Measurements from ENCODE around the gene CD151.

Gene CD151

DNA sequence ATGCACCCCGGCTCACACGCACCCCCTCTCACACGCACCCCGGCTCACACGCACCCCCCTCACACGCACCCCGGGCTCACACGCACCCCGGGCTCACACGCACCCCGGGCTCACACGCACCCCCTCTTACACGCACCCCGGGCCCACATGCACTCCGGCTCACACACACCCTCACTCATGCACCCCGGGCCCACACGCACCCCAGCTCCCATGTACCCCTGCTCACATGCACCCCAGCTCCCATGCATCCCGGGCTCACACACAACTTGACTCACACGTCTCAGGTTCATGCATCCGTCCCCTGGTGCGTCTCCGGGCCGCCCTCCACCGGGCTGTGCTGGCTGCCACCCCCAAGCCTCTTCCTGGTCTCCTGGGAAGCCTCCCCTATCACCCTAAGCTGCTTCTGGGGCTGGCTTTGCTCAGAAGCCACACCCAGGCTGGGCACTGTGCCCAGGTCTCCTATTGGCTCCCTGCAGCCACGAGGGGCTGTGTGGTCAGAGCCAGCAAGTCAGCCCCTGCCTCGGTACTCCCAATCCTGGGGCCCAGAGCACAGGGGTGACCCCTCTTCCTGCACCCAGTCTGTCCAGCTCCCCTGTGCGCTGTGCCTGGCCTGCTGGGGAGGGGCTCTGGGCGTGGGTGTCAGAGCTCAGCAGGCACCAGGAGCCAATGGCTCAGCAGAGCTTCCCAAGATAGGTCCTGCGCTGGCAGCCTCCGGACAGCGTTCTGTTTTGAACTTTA lies 26.8 kb downstream of the CD151 start:
- DNase-seq = no peak

DNA sequence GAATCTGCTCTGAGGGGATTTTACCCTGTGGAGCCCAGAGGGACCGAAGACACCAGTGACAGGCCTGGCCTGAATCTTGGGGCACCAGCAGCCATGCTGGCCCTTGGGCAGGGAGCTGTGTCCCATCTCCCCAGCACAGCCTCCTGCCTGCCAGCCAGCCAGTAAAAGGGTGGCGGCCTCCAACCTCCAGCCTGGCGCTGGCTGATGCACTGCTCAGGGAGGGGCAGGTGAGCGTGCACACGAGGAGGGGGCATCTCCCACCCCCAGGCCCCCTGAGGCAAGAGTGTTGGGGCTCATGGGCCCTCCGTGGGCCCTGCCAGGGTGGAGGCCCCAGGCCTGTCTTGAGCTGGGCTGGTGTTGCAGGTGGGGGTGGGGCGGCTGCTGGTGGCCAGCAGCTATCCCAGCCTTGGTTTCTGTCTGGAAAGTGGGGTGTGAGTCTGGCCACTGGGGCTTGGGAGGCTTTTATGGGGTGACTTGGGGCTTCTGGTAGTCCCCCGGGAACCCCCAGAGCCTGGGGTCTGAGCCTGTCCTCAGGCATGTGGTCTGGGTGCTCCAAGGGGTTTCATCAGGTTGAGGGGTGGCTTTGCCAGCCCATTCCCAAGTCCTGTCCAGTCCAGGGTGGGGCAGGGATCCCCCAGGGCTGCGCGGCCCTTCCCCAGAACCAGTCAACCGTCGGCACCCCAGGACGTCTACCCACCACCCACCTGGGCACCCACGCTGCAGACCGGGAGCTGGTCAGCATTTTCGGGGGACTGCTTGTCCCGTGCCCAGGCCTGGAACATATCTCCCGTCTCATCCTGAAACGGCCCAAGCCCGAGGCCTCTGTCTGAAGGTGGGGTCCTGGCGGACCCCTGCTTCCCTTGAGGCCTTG lies 27.7 kb downstream of the CD151 start:
- no peak for DNase-seq

DNA sequence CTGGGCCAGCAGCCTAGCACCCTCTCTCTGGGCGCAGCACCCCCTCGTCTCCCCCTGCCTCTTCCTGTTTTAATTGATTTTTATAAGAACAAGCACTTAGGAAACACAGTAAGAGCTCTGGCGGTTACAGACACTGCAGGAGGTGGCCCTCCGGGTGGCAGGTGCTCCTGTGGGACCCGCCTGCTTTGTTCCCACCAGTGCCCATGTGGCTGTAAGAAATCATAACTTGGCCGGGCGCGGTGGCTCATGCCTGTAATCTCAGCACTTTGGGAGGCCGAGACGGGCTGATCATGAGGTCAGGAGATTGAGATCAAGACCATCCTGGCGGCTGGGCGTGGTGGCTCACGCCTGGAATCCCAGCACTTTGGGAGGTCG lies 28.3 kb downstream of the CD151 start:
- DNase-seq = no peak

DNA sequence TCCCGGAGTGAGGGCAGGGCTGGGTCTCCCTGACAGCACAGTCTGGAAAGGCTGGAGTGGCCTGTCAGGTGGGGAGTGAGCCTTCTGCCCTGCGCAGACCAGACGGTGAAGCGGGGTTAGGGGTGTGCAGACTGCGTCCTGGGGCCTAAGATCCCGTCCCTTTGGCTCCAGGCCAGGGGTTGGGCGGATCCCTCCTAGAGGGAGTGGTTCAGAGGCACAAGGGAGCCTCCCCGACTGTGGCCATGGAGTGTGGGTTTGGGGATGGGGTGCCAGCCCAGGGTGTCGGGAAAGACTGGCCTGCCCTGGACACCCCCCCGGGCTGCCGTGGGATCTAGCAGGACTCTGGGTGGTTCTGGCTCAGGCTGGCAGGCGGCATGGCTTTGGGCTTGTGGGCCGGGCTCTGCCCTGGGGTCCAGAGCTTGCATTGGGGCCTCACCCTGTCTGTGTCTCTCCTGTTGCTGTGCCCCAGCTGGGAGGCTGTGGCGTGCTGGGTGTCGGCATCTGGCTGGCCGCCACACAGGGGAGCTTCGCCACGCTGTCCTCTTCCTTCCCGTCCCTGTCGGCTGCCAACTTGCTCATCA lies 29.4 kb downstream of the CD151 start:
- no peak for DNase-seq

DNA sequence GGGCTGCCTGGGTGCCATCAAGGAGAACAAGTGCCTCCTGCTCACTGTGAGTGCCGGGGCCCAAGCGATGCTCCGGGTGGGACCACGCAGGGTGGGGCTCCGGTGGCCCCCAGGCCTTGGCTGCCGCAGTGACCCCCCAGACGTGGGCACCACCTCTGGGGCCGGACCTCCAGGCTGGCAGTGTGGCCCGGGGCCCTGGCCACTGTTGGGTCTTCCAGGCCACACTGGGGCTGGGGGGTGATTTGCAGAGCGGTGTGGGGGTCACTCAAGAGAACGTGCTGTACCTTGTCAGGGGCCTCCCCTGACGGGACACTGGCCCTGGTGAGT lies 29.9 kb downstream of the CD151 start:
- DNase-seq = no peak

DNA sequence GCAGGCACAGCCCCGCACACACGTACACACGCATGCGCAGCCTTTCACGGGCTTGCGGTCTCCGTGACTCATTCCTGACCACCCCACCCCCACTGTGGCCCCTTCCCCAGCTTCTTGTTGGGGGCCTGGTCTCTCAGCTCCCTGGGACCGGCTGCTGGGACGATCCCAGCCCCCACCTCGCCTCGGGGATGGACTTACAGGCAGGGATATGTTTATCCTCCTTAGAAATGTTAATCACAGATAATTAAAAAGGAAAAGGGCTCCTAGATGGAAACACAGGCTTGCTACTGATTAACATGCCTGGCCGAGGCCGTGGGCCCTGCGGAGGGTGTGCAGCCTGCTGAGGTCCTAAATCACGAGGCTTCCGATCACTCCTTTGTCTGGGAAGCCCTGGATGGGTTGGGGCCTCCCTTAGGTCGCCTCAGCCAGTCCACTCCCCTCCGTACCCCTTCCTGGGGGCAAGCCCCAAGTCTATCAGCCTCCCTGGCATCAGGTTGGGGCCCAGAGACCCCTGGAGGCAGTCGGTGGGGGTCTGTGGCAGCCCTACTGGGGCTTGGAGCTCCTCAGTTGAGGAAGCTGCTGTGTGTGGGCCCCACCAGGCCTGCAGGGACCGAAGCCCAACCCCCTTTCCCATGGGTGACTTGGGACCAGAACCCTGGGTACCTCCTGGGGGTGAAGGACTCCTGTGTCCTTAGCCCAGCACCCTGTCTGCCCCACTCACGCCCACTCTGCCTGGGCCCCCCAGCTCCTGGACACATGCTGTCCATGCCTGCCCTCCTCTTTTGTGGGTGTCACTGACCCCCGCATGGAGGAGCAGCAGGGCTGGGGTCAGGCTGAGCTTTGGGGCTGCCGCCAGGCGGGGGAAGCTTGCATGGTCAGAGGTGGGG lies 30.5 kb downstream of the CD151 start:
- DNase-seq = no peak

DNA sequence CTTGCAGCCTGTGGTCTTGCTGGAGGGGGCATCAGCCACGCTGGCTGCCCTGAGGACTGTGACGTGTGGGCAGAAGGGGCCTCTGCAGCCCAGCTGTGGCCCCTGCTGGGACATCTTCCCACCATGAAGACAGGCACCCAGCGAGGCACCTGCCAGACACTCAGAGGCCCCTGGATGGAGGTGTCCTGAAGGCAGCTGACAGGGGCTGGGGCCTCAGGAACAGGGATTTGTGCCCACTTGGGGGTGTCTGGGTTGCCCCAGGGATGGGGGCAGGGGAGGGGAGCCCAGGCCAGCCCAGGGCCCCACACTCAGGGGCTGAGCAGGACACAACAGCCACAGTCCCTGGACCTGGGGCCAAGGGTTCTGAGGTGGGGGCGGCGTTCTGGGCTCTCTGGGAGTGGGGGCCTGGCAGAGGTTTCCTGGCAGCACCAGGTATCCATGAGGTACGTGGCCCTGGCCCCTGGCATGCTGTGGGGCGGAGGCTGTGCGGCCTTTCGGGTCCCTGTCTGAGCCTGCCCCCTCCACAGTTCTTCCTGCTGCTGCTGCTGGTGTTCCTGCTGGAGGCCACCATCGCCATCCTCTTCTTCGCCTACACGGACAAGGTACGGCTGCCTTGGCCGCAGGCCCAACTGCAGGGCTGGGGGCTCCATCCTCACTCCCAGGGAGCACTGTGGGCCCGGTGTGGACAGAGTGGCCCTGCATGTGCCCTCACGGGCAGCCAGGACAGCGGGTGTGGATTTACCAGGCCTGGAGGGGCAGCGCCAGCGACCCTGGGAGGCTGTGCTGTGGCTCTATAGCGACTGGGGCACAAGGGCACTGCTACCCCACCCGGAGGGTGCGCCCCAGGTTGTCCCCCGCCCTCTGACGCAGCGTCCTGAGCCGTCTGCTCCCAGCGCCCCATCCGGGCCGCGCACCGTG lies 31.4 kb downstream of the CD151 start:
- no peak for DNase-seq

DNA sequence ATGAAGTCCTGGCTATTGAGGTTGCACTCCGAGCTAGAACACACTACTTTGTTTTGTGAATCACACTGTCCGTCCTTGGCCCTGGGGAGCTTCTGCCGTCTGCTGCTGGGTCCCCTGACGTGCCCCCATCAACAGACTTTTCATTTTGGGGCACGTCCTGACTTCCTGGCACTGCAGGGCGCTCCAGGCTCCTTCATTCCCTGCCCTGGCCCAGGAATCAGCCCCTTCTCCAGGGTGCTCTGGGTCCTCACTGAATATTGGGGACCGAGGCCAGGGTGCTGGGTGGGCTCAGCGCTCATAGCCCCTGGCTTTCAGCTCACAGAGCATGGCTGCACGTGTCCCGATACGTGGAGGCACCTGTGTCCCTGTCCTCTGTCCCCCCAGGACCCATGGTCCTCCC lies 32.1 kb downstream of the CD151 start:
- DNase-seq = no peak

DNA sequence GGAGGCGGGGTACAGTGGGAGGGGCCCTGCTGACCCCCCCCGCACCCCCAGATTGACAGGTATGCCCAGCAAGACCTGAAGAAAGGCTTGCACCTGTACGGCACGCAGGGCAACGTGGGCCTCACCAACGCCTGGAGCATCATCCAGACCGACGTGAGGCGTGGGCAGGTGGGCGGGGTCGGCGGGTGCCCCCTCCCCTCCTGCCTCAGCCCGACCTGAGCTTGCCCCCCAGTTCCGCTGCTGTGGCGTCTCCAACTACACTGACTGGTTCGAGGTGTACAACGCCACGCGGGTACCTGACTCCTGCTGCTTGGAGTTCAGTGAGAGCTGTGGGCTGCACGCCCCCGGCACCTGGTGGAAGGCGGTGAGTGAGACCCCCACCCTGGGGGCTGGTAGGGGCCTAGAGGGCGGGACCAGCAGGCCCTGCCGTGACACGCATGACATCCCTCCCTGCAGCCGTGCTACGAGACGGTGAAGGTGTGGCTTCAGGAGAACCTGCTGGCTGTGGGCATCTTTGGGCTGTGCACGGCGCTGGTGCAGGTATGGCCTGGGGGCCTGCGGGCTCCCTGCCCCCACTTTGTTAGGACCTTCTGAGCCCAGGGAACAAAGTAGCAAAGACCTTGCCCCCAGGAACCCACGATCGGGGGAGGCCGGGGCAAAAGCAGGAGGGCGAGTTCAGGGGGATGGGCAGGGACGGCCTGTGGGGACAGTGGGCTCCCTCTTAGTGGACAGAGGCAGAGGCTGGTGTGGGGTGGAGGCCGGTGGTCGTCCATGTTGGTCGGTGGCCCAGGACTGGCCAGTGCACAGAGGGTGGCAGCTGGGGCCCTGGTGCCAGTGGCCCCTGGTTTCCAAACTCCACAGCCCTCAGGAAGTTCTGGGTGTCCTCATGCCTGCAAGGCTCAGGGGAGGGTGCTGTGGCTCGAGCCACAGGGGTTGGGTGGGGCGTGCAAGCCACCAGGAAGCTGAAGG lies 33.0 kb downstream of the CD151 start:
- no peak for DNase-seq

DNA sequence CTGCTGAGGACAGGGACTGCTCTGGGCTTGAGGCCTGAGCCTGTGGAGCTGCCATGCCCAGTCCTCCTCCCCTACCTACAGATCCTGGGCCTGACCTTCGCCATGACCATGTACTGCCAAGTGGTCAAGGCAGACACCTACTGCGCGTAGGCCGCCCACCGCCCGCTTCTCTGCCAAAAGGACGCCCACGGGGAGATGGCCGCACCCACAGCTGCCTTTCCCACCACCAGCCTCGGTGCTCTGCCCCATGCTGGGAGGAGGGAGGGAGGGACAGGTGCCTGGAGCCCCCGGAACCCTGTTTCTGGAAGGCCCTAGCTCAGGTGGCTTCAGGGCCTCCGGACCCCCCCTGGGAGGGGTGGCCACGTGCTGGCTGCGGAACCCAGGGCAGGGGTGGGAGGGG lies 33.7 kb downstream of the CD151 start:
- no peak for DNase-seq

DNA sequence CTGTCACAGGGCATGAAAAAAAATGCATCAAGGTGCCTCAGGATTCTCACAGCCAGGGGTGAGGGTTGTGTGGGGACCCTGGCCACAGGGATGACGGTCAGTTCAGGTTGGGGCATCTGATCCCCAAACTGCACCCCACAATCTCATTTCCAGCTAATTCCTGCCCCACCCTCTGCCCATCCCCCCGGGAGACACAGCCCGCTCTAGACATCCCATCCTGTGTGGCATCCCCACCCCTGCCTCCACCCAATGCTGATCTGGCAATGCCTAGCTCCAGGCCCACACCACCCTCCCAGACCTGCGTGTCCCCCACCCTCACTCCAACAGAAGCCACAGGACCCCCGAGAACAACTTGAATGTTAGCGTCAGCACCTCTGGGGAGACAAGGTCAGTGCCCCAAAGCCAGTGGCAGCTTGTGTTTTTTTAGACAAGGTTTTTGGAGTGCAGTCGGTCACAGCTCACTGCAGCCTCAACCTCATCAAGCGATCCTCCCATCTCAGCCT lies 35.2 kb downstream of the CD151 start:
- DNase-seq = no peak

DNA sequence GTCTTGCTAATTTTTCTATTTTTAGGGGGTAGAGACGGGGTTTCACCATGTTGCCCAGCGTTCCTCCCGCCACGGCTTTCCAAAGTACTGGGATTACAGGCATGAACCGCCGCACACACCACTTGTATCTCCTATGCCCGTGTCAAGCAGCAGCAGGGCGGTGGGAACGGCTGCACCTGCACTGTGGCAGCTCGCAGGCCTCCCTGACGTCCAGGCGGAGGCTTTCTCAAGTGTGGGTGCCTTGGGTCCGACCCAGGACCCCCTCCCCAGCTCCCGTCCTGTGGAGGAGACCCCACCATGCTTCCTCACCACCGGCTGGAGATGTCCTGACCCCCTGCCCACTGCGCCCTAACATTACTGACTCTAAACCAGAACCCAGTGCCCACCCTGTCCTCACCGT lies 35.6 kb downstream of the CD151 start:
- no peak for DNase-seq

DNA sequence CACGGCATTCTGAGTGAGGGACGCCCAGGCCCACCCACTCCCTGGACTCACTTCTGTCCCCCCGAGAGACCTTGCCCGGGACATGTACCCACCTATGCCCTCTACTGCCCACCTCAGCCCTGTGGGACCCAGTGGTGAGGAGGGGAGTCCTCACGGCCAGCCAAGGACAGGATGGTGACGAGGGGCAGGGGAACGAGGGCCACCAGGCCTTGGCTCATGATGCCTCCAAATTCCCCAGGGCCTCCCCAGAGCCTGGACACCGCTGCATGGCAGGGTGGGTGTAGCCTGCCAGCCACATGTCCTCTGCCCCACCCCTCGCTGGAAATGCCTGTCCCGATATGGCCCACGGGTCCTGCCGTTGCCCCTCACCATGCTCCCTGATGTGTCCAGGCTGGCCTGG lies 36.0 kb downstream of the CD151 start:
- DNase-seq = no peak

DNA sequence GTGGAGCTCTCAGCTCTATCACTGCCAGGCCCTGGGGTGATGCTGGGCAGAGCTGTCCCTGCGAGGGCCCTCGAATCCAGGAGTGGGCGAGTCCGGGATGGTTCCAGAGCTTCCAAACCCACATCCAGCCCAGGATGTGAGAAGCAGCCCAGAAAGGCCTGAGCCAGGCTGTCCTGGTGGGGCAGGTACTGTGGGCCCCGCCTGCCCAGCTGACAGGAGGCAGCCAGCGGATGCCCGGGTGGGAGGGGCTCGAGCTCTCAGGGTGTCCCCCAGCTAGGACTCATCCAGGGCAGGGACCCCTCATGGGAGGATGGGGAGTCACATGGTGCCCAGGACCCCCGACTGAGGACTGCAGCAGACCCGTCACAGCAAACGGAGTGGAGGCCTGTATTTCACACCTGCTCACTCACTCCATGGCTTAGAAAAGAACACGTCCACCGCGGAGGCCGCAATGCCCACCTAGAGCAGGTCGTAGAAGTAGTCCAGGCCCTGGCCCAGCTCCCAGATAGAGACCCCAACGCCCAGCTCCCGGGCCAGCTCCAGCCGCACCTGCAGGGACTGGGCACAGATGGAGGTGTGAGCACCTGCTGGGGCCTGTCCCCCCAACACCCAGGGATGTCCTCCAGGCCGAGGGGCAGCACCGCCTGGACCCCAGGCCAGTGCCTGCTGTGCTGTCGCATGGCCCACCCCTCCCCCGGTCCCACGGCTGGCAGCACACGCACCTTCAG lies 36.8 kb downstream of the CD151 start:
- no peak for DNase-seq

DNA sequence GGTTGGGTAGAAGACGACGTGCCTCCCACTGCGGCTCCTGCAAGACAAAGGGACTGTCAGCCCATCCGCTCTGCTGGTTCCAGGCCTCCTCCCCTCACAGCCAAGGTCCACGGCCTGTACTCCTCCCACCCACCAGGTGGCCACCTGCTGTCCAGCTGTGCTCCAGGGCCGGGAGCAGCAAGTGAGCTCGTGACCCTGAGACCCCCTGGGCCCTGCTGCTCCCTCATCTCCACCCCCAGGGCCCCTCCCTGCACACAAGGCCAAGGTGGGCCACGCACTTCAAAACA lies 37.3 kb downstream of the CD151 start:
- DNase-seq = no peak

DNA sequence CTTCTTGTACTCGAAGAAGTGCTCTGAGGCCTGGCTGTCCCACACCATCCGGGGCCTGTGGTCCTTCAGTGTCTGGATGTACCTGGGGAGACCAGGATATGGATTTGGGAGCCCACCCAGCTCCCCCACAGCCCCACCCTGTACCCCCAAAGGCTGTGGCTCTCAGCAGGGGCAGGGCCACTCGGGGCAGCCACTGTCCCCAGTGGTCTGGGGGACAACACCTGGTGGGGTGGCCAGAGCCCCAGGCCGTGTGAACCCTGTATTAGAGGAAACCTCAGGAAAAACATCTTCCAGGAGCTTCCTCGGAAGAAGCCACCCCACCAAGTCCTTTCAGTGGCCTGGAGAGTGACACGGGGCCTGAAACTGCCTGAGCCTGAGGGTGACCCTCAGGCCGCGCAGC lies 37.7 kb downstream of the CD151 start:
- no peak for DNase-seq

DNA sequence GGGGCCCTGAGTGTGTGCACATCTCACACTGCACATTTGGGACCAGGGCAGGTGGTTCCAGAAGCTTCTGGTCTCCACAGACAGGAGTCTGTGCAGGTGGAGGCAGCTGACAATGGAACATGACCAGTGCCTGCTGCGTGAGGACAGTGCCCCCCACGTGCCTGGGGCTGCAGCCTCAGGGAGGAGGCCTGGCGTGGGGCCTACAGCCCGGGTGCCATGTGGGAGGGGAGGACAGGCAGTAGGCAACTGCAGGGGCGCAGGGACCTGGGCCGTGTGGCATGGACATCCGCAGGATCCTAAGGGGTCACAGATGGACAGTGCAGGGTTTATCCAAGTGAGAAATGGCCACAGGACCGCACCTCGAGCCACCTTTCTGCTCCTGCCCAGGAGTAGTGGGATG lies 38.7 kb downstream of the CD151 start:
- no peak for DNase-seq

DNA sequence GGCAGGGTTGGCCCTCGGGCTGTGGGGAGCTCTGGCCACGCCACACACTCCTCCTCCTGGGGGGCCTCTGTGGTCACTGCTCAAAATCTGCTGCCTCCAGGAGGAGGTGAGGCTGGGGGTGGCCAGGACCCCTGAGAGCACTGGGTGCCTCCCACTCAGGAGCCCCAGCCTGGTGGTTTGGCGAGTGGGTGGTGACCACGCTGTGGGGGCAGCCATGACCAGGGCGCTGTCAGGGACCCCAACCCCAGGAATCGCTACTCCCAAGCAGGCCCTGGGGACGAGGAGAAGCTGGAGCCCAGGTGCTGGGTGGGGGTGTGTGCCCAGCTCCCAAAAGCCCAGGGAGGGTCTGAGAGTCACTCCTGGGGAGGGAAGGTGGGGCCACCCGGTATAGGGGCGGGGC lies 40.0 kb downstream of the CD151 start:
- no peak for DNase-seq

DNA sequence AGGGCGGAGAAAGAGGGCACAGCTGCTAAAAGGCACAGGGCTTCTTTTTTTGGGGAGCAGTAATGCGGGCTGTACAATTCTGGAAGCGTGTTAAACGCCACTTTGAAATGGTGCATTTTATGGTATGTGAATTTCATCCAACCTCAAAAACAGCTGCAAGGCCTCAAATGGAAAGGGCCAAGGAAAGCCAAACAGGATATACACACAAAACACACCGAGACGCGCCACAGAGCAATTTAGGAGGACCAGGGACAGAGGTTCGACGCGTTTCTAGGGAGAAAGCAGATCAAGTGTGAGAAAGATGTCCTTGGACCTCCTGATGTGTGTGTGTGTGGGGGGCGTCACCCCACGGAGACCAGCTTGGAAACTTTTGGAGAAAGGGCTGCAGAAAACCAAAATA lies 41.0 kb downstream of the CD151 start:
- no peak for DNase-seq

DNA sequence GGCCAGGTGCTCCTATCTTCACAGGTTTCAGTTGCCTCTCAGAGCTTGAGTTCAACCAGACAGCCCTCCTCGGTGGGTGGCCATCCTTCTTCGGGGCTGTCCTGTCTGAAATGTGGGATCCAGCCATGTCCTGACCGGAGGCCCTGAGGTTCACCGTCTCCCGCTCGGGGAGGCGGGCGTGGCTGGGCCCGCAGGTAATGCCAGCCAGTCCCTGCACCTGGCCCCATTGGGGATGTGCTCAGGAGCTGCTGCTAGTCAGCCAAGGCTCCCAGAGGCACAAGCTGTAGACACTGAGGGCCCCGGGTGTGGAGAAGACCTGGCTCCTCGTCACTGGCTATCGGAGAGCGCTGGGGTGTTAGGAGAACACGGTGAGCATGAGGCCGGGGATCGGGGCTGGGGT lies 42.5 kb downstream of the CD151 start:
- DNase-seq = no peak
